ENCODE results near the gene AATF.

- TF ChIP-seq CTCF (IDR thresholded peaks at IDR 0.05; ENCODE audit: low read length) (no peak), EZH2 (IDR thresholded peaks at IDR 0.05; ENCODE audit: borderline replicate concordance, low read length) (no peak)
Observed at GRCh38 chr17:37031493-37032083, 82.8 kb downstream of the AATF start.
